GM21526 (cell line): ENCODE measurements around the gene MYZAP.

Experiments
- ATAC-seq: cut with Tn5 transposase; IDR thresholded peaks from one replicate; pipeline ENCODE4 v1.9.1; 2021; ENCODE audit warnings: moderate library complexity; ENCODE audit not compliant: unreplicated experiment, low FRiP score

The MYZAP gene

GRCh38 chr15:57619746-57620145, 28.0 kb downstream of the MYZAP start:
- ATAC-seq, result no peak

- no peak for ATAC-seq
Measured at GRCh38 chr15:57624730-57625129, 33.0 kb downstream of the MYZAP start.

DNA sequence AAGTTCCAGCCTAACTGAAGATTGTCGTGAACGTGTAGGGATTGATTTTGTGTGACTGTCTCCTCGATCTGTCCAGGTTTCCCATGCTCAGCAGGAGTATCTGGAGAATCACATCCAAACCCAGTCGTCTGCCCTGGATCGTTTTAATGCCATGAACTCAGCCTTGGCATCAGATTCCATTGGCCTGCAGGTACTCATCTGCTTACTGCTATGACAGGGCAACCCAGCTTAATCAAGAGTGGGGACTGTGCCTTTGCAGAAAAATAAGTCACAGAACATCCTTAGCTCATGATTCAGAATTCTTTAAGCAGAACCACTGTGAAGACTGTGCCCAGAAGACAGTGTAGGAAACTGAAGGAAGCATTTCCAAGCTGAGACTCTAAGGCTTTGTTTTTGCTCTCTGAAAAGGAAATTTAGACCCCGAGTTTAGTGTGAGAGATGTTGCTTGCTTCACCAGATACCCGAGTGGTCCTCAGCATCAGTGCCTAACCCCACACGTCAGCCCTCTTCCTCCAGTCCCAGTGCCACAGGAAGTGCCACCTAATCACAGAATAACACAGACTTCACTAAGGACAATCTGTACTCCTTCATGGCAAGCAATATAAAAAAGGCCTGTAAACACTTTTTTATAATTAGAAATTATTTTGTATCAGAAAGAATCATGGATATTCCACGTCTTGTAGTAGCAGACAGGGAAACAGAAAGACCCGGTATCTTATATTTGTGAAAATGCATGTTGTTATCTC, 34.2 kb downstream of the MYZAP start:
- ATAC-seq, result no peak

- ATAC-seq, result no peak
Measured at GRCh38 chr15:57626713-57627440, 35.2 kb downstream of the MYZAP start.

DNA sequence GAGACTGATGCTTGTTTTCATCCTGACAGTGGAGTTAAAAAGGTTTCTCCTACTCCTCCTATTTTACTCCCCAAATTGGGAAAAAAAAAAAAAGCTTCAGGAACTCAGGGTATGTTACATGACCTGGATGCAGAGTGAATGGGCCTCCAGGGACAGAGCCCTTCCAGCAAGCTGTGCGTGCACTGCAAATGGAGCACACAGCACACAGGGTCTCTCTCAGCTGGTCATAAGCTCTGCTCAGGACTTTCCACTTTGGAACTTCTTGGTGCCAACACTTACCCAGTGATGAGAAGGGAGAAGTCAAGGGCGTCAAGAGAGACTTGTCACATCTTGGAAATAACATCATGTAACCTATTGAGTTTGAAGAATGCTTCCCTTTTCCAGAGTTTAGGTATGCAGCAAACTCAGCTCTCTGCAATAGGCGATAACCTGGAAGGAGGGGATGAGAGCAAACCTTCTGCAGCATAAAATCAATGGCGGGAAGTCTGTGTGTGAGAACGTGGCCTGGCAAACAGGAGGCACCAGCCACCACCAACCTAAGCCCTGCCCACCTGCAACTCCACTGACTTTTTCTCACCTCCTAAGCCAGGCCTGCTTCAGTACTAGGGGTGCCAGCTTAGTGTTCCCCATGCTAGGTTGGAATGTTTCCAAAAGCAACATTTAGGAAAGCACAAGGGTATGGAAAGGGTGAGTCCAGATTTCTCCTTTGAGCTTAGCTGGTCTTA, 39.8 kb downstream of the MYZAP start:
- no peak for ATAC-seq

GRCh38 chr15:57634290-57634689, 42.6 kb downstream of the MYZAP start:
- ATAC-seq, result no peak

GRCh38 chr15:57635300-57635909, 43.7 kb downstream of the MYZAP start:
- ATAC-seq, result no peak

GRCh38 chr15:57637846-57638245, 46.1 kb downstream of the MYZAP start:
- ATAC-seq, result no peak

DNA sequence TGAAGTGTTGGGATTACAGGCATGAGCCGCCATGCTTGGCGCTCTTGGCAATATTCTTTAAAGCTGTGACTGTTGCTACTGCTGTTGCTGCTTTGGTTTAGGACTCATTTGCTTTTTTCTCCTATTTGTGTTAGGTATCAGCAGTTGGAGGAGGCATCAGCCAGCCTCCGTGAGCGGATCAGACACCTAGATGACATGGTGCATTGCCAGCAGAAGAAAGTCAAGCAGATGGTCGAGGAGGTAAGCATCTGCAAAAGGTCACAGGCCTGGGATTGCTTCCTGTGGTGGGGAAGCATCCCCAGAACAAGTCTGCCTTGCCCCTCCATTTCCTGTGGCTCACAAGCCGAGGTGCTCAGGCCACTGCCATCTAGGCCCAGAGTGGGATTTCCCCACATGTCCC, 47.6 kb downstream of the MYZAP start:
- no peak for ATAC-seq

- no peak for ATAC-seq
Measured at GRCh38 chr15:57640930-57641682, 49.4 kb downstream of the MYZAP start.

DNA sequence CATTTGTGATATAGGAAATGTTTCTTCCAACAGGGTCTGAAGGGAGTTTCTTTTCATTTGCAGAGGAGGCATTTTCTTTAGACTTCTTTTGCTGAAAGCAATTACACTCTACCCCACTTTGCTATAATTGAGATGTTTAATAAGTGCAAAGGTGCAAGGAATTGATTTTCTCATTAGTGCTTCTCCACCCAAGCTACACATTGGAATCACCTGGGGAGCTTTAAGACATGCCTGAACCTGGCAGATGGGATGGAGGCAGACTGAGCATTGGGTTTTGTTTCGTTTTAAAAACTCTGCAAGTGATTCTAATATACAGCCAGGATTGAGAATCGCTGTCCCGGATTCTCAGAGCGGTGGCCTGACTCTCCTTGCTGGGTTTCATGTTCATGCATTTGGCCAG, 52.1 kb downstream of the MYZAP start:
- ATAC-seq, result no peak

DNA sequence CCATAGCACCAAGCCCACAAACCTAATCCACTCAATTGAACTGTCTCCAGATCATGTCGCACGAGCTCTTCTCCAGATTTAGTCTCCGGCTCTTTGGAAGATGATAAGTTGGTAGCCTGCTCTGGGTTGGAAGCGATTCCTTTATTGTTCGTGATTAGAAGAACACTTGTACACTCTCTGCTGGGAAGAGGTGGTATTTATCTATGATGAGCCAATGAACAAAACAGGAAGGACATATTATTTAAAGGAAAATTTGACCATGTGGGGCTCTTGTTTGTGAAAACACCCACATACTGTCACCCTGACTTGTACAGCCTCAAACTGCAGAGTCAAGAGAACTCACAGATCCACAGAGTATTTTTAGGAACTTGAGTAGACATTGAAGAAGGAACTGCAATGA, 54.4 kb downstream of the MYZAP start:
- no peak for ATAC-seq

DNA sequence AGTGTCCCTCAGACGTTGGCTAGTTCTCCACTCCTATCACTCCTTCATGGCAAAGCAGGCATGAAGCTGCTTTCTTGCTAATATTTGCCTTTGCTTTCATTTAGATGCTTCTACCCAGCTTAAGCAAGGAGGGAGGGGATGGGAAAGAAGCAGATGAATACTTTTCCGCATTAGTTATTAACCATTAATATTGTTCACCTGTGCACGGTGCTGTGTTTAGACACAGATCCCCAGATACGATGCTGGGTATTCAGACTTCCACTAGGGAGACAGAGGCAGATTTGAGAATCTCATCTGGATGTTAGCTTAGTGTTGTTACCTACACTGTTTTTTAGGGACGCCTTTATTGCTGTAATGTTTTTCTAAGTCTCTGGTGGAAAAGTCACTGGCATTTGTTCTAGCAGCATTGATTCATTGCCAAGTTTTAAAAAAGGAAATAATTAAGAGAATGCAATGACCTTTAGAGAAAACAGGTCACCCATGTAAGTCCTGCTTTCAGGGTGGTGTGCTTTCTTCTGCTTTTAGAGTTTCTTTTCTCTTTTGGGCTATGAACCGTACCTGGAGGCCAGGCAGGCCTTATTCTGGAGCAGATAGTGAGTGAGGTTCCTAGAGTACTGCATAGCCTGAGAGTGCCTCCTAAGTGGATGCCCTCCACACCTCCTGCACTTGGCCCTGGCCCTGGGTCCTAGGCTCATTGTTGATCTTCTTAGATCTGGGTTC, 55.5 kb downstream of the MYZAP start:
- no peak for ATAC-seq

GRCh38 chr15:57647791-57648130, 56.1 kb downstream of the MYZAP start:
- no peak for ATAC-seq

- ATAC-seq, result no peak
Measured at GRCh38 chr15:57649138-57649537, 57.4 kb downstream of the MYZAP start.

- no peak for ATAC-seq
Measured at GRCh38 chr15:57651445-57651844, 59.7 kb downstream of the MYZAP start.

- ATAC-seq, result no peak
Measured at GRCh38 chr15:57652481-57652880, 60.8 kb downstream of the MYZAP start.

DNA sequence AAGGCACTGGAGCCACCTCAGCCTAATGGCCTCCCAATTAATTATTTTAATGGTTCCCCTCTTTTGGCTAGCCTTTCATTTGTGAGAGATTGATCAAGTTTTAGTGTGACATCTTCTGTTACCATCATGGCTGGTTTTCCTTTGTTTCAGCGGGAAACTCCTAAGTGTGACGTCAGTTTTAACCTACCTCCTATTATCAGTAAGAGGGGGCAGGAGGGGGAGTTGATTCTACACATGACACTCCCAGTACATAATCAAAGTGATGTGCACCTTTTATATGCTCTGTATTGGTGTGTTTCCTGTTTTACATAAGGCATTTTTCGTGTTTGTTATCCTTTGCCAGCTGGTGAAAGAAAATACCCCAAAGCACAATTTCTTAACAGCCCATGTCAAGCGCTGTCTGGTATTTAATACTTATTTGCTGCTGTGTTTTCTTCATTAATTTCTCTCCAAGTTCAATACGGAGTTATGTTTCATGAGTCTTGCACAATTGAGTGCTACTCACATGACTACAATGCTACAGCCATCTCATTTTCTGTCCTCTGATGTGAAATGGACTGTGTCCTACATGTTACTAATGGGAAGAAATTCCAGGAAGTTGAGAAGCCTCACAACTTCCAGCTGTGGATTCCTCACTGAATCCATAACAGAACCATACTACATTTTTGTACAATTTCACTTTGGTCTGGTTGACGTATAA, 62.6 kb downstream of the MYZAP start:
- no peak for ATAC-seq

GRCh38 chr15:57655053-57655452, 63.3 kb downstream of the MYZAP start:
- no peak for ATAC-seq
